Subcutaneous adipose tissue (tissue), 4 donors: ENCODE results near the gene ABCC12. TPM values are rescaled to one million over a fixed set of nuclear protein-coding genes. Genes with fewer than 3 reads are reported as not detected.

Source experiments
- CTCF ChIP-seq: fragments of 450-650 bp; IDR thresholded peaks from one replicate; pipeline ENCODE4 v1.5.1; 2016; ENCODE audit warnings: low read depth, mild to moderate bottlenecking, control low read depth, antibody characterized with exemption, moderate library complexity
- total RNA-seq, 4 donors: library from RNA; depleted of rRNA; stranded (reverse); fragments of >200 nt; gene quantifications; one replicate each; pipeline ENCODE4 v1.1.0, GENCODE V29; 2016

ABCC12 gene
- total RNA-seq, 4 donors from 2014 or later: not detected

- TF ChIP-seq CTCF: no peak
Observed at GRCh38 chr16:48173889-48174288, 18.1 kb upstream of the ABCC12 start.

GRCh38 chr16:48172682-48173081 lies 16.9 kb upstream of the ABCC12 start:
- no peak for TF ChIP-seq CTCF

GRCh38 chr16:48169896-48170295 lies 14.1 kb upstream of the ABCC12 start:
- TF ChIP-seq CTCF: no peak

GRCh38 chr16:48168075-48168474 lies 12.3 kb upstream of the ABCC12 start:
- no peak for TF ChIP-seq CTCF

GRCh38 chr16:48165961-48166578 lies 10.3 kb upstream of the ABCC12 start:
- TF ChIP-seq CTCF: no peak

GRCh38 chr16:48164907-48165715 lies 9.3 kb upstream of the ABCC12 start:
- TF ChIP-seq CTCF: no peak

GRCh38 chr16:48162839-48163410 lies 7.1 kb upstream of the ABCC12 start:
- no peak for TF ChIP-seq CTCF
